Fibroblast of skin of back (primary cell): Measurements from ENCODE around the gene GNAS-AS1.
A peak's percentile ranks its signal among the peaks of the same experiment; 100 is the strongest.

ENCODE experiments used
- DNase-seq: peaks from one replicate; pipeline ENCODE4 v3.0.0-alpha.2; 2013

The GNAS-AS1 gene

DNA sequence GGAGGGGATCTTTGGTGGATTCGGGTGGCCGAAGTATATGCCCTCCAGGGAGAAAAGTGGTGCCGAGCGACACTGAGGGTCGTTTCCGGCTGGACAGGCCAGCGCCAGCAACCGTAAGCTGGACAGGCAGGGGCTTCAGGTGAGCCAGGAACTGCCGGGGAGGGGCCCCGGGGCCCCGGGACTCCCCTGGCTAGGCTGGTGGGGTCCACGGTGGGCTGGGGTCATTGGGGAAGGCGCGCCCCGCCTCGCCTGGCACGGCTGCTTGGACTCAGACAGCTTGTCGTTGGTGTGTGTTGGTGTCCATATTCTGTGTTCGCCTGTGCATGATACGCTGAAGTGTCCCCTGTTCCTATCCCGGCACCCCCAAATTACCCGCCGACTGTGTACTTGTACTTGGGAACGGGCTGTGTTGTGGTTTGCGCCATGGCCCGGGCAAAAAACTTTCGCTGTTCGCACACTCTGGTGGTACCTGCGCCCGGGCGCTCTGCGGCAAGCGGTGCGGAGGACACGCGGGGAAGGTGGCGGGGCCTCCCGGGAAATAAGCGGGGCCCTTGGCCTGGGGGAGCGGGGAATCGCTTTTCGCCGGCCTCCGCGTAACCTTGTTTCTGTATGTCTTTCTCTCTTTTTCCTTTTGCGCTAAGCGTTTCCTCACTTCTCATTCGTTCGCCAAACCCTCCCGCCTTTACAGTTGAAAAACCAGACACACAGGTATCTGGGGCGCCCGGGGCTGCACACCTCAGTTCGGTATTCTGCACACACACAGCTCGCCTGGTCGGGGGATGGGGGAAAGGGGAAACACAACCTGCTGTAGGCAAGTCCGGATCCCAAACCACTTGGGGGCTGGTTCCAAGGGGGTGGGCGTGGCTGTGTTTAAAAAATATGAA, 5.0 kb upstream of the GNAS-AS1 start:
- no peak for DNase-seq

GRCh38 chr20:58854638-58855471, 4.2 kb upstream of the GNAS-AS1 start:
- DNase-seq: no peak

DNA sequence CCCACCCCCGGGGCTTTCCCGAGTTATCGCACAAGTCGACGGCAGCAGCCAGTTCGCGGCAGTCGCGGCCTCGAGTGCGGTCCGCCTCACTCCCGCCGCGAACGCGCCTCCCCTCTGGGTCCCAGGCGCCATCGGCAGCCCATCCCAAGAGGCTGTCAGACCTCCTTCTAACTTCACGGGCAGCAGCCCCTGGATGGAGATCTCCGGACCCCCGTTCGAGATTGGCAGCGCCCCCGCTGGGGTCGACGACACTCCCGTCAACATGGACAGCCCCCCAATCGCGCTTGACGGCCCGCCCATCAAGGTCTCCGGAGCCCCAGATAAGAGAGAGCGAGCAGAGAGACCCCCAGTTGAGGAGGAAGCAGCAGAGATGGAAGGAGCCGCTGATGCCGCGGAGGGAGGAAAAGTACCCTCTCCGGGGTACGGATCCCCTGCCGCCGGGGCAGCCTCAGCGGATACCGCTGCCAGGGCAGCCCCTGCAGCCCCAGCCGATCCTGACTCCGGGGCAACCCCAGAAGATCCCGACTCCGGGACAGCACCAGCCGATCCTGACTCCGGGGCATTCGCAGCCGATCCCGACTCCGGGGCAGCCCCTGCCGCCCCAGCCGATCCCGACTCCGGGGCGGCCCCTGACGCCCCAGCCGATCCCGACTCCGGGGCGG, 3.4 kb upstream of the GNAS-AS1 start:
- DNase-seq: no peak

DNA sequence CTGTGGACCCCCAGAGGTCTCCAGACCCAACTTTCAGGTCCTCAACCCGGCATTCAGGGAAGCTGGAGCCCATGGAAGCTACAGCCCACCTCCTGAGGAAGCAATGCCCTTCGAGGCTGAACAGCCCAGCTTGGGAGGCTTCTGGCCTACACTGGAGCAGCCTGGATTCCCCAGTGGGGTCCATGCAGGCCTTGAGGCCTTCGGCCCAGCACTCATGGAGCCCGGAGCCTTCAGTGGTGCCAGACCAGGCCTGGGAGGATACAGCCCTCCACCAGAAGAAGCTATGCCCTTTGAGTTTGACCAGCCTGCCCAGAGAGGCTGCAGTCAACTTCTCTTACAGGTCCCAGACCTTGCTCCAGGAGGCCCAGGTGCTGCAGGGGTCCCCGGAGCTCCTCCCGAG, 2.8 kb upstream of the GNAS-AS1 start:
- DNase-seq: no peak

GRCh38 chr20:58852543-58853271, 2.0 kb upstream of the GNAS-AS1 start, which contains the start of gene GNAS:
TSS of gene GNAS (plus strand) at chr20:58852716.
- DNase-seq: peak; percentile 62

- DNase-seq: no peak
Measured at GRCh38 chr20:58851969-58852458, 1.3 kb upstream of the GNAS-AS1 start.

GRCh38 chr20:58851221-58851968, 693 bp upstream of the GNAS-AS1 start:
- no peak for DNase-seq

DNA sequence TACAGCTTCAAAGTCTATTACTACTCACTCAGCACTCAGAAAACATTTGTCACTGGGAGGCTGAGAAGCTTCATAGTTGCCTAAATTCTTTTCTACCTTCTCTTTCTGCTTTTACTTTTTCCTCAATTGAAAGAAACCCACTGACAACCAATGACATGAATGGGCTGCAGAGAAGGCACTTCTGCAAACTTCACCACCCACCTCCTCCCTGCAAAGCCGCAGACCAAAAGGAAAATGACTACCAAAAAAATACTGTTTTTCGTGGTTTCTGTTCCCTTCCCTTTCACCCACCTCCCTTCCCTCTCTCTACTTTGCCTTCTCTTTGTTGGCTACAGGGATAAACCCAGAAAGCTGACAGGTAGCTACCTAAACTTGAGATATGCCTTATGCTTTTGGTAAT, 3.2 kb downstream of the GNAS-AS1 start:
- DNase-seq: no peak

DNA sequence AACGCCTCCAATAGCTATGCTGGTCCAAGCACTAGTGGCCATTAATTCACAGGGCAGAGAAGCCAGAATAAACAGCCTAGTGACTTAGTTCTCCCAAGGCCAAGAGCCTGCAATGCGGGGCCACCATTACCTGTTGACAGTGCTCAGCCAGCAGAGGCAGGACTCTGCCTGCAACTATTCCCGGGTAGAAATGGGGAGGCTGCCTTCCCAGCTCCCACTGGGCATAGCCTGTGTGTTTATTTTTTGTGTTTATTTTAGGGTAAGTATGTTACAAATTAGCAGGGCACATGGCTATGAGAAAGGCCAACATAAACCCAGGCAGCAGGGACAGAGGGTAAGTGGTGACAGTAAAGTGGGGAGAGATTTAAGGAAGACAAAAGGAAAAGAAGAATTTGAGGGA, 5.0 kb downstream of the GNAS-AS1 start:
- DNase-seq: no peak

- DNase-seq: no peak
Measured at GRCh38 chr20:58843128-58843556, 7.6 kb downstream of the GNAS-AS1 start.

DNA sequence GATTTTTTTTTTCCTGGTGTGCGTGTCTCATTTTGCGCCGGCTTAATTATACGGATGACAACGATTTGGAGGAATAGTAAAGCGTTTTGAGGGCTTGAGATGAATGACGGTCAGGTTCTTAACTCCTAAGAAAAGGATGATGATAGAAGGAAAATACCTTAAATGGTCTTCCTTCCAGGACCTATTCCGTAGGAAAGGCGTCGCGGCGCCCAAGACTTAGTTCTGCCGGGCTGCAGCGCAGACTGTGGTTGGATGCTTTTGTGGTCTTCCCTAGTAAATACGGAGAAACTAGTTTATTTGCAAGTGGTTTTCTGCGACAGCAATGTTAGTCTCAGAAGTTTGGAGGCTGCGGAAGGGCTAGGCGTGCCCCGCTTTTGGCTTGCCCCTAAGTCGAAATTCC, 8.4 kb downstream of the GNAS-AS1 start:
- DNase-seq: no peak

DNA sequence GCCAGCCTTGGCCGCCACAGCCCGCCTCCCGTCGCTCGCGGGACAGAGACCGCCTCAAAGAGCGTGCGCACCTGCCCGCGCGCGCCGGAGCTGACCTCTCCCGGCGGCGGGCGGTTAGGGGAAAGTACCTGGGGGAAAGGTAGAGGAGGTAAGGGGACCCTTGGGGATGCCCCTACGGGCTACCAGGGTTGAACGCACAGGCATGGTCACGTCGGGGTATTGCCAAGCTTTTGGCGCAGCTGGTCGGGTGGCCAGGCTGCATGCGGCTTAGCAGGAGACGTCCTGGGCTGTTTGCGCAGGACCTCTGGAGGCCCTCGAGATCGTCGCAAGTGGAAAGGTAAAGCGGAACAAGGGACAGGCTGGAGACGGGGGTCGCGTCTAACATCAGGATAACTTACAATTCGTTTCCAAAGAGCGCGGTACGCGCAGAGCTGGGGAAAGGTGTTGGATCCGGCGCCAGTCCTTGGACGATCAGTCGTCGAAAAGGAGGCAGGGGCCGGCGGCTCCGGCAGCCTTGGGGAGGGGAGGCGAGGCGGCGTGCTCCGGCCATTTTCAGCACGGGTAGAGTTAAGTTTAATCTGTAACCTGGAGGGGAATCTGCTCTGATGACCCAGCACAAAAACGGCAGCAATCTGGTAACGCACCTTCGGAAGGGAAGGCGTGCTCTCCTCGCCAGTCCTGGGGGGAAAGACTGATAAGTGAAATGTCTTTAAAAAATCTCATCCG, 9.0 kb downstream of the GNAS-AS1 start:
- no peak for DNase-seq

DNA sequence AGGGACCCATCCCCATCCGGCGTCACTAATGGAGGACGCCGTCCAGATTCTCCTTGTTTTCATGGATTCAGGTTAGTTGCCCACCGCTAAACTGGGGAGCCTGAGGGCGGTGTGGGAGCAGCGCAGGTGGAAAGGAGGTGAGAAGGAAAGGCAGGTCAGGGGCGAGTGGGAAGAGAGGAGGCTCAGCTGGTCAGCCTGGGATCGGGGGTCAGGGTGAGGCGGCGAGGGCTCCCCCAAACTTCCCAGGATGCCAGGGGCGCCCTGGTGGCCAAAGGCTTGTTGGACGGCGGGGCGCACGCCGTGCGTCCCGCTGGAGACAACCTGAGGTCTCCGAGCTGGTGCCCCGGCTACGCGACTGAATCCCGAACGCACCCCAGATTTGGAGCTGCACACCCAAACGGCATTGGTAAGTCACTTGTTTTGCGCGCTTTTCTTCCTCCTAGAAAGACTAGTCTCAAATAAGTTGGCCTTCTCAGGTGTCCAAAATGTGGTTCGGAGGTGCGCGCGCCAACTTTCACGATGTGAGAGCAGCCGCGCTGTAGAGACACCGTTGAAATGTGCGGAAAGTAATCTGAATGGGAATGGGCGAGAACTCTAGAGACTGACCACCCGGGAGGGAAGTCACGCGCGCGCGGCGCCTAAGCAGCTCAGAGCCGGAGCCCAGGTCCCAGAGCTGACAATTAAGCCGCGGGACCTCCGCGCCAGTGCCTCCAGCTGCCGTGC, 9.7 kb downstream of the GNAS-AS1 start:
- DNase-seq: no peak

DNA sequence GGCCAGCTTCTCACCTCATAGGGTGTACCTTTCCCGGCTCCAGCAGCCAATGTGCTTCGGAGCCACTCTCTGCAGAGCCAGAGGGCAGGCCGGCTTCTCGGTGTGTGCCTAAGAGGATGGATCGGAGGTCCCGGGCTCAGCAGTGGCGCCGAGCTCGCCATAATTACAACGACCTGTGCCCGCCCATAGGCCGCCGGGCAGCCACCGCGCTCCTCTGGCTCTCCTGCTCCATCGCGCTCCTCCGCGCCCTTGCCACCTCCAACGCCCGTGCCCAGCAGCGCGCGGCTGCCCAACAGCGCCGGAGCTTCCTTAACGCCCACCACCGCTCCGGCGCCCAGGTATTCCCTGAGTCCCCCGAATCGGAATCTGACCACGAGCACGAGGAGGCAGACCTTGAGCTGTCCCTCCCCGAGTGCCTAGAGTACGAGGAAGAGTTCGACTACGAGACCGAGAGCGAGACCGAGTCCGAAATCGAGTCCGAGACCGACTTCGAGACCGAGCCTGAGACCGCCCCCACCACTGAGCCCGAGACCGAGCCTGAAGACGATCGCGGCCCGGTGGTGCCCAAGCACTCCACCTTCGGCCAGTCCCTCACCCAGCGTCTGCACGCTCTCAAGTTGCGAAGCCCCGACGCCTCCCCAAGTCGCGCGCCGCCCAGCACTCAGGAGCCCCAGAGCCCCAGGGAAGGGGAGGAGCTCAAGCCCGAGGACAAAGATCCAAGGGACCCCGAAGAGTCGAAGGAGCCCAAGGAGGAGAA, 10.5 kb downstream of the GNAS-AS1 start:
- no peak for DNase-seq

DNA sequence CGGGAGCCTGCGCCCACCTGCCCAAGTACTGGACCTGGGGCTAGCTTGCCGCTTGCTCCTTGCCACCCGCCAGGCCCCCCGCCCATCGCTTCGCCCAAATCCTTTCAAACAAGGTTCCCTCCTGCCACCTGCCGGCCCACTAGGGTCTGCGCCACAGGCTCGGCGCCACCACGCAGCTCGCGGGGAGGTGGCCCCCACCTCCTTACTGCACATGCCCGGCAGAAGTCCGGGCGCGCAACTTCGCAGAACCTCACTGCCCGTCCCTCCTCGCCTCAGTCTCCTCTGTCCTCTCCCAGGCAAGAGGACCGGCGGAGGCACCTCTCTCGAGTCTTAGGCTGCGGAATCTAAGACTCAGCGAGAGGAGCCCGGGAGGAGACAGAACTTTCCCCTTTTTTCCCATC, 11.2 kb downstream of the GNAS-AS1 start:
- peak; percentile 15 for DNase-seq

DNA sequence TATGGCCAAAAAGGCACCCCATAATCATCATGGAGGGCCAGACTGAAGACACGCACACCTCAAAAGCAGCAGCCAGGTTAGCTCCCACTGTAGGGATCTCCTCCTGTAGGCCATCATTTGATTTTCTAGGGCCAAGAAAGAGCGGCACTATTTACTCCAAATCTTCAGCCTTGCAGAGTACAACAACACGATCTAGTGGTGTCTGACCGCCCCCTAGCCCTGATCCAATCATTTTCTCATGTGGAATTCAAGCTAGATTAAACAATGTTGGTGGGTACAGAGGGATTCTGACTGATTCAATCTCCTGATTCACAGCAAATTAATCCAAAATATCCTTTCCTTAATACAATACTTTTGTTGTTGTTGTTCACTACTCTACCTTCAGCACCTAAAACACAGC, 12.5 kb downstream of the GNAS-AS1 start:
- DNase-seq: no peak

- DNase-seq: no peak
Measured at GRCh38 chr20:58837717-58838116, 13.0 kb downstream of the GNAS-AS1 start.

DNA sequence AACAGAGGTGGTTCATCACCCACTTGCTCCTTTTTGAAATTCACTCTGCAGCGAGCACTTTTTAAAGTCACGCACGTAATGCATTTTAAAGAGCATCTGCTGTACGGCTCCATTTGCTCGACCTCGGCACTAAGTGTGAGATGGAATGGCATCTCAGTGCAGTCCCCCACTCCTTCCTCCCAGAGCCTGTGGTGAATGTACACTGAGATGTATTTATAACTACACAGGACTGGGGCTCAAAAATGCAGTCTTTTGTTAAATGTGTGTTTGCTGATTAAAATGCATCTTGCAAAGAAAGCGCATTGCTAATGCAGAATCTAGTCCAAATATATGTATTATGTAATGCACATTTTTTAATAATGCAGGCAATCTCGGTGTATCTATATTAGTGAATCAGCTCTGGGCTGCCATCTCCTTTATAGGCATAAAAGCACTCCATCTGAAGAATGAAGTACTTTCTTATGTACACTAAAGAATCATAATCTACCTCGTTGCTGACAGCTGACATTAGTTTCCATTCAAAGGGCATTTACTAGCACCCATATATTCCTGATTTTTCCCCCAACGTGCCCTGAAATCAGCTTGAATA, 14.0 kb downstream of the GNAS-AS1 start:
- no peak for DNase-seq

DNA sequence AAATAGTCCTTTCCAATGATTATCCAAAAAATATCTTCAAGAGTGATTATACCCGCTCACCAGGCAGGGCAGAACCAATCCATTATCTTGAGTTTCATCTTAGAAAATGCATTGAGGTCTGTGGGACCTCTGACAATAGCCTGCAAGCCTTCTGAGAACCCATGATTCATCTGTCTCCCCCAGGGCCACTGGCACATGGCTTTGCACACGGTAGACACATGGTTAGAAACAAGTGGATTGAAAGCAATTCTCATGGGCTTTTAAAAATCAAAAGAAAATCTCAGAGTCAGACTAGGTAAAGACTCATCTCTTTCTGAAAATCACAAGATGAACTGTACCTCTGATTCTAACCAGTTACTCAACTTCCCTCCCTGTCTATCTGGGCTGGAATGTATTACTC, 15.5 kb downstream of the GNAS-AS1 start:
- DNase-seq: no peak
